Common myeloid progenitor, CD34-positive (primary cell): ENCODE results near the gene CLMP.
"Not testable (repeated sequence)": the region's sequence is repeated elsewhere in the genome, so short reads cannot be mapped to it uniquely, and the experiment has no call there.

Experiments
- CTCF ChIA-PET: fragments of 350-600 bp; sonication (Branson Sonifier 250); formaldehyde crosslinking; loops from one replicate; lab custom pipeline; 2021; ENCODE audit warnings: antibody characterized with exemption; lab: Charles Lee
- POLR2A ChIA-PET: fragments of 350-600 bp; sonication (Branson Sonifier 250); formaldehyde crosslinking; loops from one replicate; lab custom pipeline; 2021; ENCODE audit warnings: antibody characterized with exemption; lab: Charles Lee
- DNase-seq, 3 donors: peaks; one replicate each; pipeline versions ENCODE4 v3.0.0 to v3.0.0-alpha.2; 2013
- H3K27ac ChIP-seq, 2 experiments: 1 replicate in 1 of 2; 2 replicates in 1 of 2; pipeline ENCODE4 v1.7.0; 2013; ENCODE audit warnings: inconsistent platforms in 2 of 2, low read length in 2 of 2, mild to moderate bottlenecking in 2 of 2, low read depth in 1 of 2, moderate library complexity in 1 of 2; ENCODE audit not compliant: severe bottlenecking in 2 of 2, insufficient read depth in 1 of 2, poor library complexity in 1 of 2
- H3K27me3 ChIP-seq, 5 experiments: replicated peaks in 2 of 5; 1 replicate in 3 of 5; 2 replicates in 2 of 5; pipeline versions ENCODE4 v1.6.1 to v1.7.0; 2013; ENCODE audit warnings: low read length in 4 of 5, mild to moderate bottlenecking in 2 of 5, moderate library complexity in 2 of 5, inconsistent platforms in 1 of 5; ENCODE audit not compliant: insufficient read depth in 5 of 5, control insufficient read depth in 4 of 5
- H3K36me3 ChIP-seq, 4 experiments: 1 replicate in 2 of 4; 2 replicates in 2 of 4; pipeline versions ENCODE4 v1.6.1 to v1.7.0; 2013; ENCODE audit warnings: low read length in 3 of 4, control low read depth in 1 of 4, mild to moderate bottlenecking in 1 of 4; ENCODE audit not compliant: control insufficient read depth in 4 of 4, insufficient read depth in 4 of 4
- H3K4me1 ChIP-seq, 4 experiments: 1 replicate in 3 of 4; 2 replicates in 1 of 4; pipeline versions ENCODE4 v1.6.1 to v1.7.1; 2013; ENCODE audit warnings: low read length in 3 of 4, mild to moderate bottlenecking in 3 of 4, control low read depth in 1 of 4, inconsistent platforms in 1 of 4, moderate library complexity in 1 of 4; ENCODE audit not compliant: control insufficient read depth in 4 of 4, insufficient read depth in 4 of 4; ENCODE audit errors: control extremely low read depth in 1 of 4
- H3K4me3 ChIP-seq, 7 experiments: 1 replicate in 4 of 7; 2 replicates in 3 of 7; pipeline versions ENCODE4 v1.5.1 to v1.7.0; 2013; ENCODE audit warnings: mild to moderate bottlenecking in 7 of 7, low read length in 6 of 7, moderate library complexity in 6 of 7, inconsistent platforms in 2 of 7, low read depth in 2 of 7, control low read depth in 1 of 7; ENCODE audit not compliant: insufficient read depth in 4 of 7, control insufficient read depth in 1 of 7; ENCODE audit errors: extremely low read depth in 1 of 7
- H3K9me3 ChIP-seq, 5 experiments: 1 replicate in 4 of 5; 2 replicates in 1 of 5; pipeline versions ENCODE4 v1.6.1 to v1.7.1; 2013; ENCODE audit warnings: low read length in 4 of 5, mild to moderate bottlenecking in 2 of 5, inconsistent platforms in 1 of 5, low read depth in 1 of 5, moderate library complexity in 1 of 5; ENCODE audit not compliant: control insufficient read depth in 4 of 5, insufficient read depth in 2 of 5; ENCODE audit errors: control extremely low read depth in 1 of 5
- WGBS: methylation state at CpG from one replicate; pipeline ENCODE4 v1.1.5; 2013; ENCODE audit not compliant: insufficient coverage; 5-methylcytosine and 5-hydroxymethylcytosine counted together

CLMP gene

DNA sequence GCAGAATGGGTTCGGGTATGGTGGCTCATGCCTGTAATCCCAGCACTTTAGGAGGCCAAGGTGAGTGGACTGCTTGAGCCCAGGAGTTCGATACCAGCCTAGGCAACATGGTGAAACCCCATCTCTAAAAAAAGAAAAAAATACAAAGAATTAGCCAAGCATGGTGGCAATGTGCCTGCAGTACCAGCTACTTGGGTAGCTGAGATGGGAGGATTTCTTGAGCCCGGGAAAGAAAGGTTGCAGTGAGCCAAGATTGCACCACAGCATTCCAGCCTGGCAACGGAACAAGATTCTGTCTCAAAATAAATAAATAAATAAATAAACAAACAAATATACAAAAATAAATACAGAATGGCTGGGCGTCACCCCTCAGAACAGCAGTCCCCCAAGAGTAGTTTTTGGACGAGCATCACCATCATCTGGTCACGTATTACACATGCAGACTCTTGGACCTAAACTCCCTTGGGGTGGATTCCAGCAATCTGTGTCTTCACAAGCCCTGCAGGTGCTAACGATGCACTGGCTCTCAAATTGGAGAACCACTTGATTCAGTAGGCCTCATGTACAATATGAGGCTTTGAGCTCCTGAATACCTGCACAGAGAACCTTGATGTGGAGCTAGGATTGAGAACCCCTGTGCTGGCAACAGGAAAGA, 33.5 kb downstream of the CLMP start:
- 97% methylated on average over 6 of the region's 8 CpGs for WGBS
- H3K27ac ChIP-seq, result no peak overlapping the region
- H3K4me1 ChIP-seq, result peaks cover 0 to 18% (median 14%) of the 10 kb centered on the region in 4 experiments
- ChIA-PET POLR2A (no interaction called here), CTCF (interaction anchor here (1.0 to 1.6 kb wide), 3 partner anchors 8 to 13 kb away, joined by 3 to 6 read pairs (median 3); no protein-coding TSS in a partner anchor)
- no peaks in the 10 kb centered on the region for H3K27me3 ChIP-seq
- no peaks in the 10 kb centered on the region for H3K36me3 ChIP-seq
- no peak for DNase-seq
- H3K9me3 ChIP-seq, result no peaks in the 10 kb centered on the region
- H3K4me3 ChIP-seq, result no peak overlapping the region

DNA sequence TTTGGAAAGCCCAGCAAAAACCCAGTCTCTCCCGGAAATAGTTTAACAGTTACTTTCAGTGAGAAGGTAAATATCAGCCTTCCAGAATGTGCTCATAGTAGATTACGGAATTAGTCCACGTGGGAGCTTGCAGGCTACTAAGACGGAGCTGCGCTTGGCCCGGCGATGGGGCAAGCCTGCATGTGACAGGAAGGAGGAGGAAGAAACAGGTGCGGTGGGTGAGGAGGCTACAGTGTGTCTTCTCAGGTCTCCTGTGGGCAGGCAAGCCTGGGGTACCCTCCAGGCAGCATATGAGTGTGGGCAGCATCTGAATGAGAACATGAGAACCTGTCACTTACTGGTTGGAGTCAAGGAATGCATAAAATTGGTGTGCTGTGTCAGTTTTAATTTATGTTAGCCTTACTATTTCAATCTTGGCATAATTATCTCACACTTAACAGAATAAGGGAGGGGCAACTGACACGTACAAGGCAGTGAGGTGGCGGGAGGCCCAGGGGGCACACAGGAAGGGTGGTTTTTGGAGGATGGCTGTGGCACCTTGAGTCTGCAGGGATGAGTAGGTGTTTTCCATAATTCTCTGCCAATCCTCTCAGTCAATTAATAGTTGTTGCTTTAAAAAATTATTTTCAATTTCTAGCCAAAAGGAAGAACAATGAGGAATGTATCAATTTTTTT, 35.7 kb downstream of the CLMP start:
- peaks cover 0 to 5% (median 0%) of the 10 kb centered on the region in 5 experiments for H3K9me3 ChIP-seq
- peaks cover 0 to 18% (median 14%) of the 10 kb centered on the region in 4 experiments for H3K4me1 ChIP-seq
- POLR2A ChIA-PET, result no interaction called here
- H3K4me3 ChIP-seq, result no peak overlapping the region
- CTCF ChIA-PET, result no interaction called here
- peak in 2 of 3 donors; percentile 44 to 59 for DNase-seq
- 88% methylated on average over 5 of the region's 10 CpGs for WGBS
- H3K27ac ChIP-seq, result no peak overlapping the region
- no peaks in the 10 kb centered on the region for H3K27me3 ChIP-seq
- H3K36me3 ChIP-seq, result no peaks in the 10 kb centered on the region

DNA sequence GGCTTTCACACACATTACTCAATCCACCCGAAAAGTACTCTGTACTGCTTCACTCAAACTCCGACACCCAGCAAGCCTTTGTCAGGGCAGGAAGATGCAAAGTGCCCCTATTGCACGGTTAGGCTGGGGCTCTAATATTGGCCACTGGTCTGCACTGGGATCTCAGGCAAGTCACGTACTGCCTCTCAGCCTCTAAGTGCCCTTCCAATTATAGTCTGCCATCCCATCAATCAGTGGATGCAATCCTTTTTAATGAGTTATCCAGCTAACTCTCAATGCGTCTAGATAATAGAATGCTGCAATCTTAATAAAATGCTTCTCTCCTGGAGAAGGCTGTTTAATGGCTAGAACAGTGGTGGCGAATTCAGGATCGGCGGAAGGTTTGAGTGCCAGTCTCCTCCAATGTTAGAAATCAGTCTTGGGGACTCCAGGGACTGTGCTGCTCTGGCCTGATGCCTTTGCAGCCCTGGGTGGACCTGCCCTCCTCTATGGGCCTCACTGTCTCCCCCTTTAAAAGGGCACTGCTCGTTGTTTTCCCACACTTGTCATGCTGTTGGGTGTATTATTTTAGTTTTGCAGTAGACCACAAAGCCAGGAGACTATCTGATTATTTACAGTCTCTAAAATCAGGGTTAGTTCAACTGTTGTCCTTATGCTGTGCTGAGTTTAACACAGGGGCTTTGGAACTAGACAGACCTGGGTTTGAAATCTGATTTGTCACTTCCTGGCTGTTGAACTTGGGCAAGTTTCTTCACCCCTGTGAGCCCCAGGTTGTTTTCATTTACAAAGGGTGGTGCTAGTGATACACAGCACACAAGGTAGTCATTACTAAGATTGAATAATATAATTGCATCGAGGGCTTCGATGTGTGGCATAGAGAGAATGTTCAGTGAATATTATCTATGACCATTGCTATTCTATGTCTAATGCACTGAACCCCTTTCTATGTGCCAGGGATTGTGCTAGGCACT, 36.7 kb downstream of the CLMP start:
- Histone ChIP-seq H3K4me3 (no peak overlapping the region), H3K27ac (no peak overlapping the region), H3K36me3 (no peaks in the 10 kb centered on the region), H3K4me1 (peaks cover 0 to 18% (median 14%) of the 10 kb centered on the region in 4 experiments), H3K27me3 (no peaks in the 10 kb centered on the region), H3K9me3 (peaks cover 0 to 5% (median 0%) of the 10 kb centered on the region in 5 experiments)
- 82% methylated on average over 8 of the region's 11 CpGs for WGBS
- ChIA-PET POLR2A (no interaction called here), CTCF (no interaction called here)
- peak in 1 of 3 donors; percentile 4 for DNase-seq

DNA sequence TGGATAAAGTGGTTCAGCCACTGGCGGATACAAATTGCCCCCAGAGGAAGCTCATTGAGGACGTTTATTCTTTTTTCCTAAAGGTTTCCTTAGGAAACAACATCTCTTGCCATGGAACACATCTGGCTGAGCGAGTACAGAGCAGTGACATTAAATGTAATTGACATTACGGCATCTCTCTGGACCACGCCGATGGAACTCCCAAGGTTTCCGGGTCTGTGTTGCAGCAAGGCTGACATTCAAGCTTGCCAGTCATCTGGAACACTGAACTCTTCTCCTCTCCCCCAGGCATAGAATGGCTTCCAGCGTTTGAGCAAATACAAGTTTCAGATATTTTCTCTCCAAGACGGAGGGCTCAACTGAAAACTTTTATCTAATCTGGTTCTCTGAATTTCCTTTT, 42.1 kb downstream of the CLMP start:
- Histone ChIP-seq H3K36me3 (no peaks in the 10 kb centered on the region), H3K27me3 (no peaks in the 10 kb centered on the region), H3K9me3 (peaks cover 0 to 5% (median 0%) of the 10 kb centered on the region in 5 experiments), H3K4me1 (peaks cover 0 to 6% (median 2%) of the 10 kb centered on the region in 4 experiments), H3K4me3 (no peak overlapping the region), H3K27ac (no peak overlapping the region)
- no peak for DNase-seq
- ChIA-PET CTCF (interaction anchor here (0.7 to 1.3 kb wide), 3 partner anchors 10 to 97 kb away, joined by 3 to 6 read pairs (median 3); no protein-coding TSS in a partner anchor), POLR2A (interaction anchor here (0.6 kb wide), 1 partner anchor 23 kb away, joined by 3 read pairs; no protein-coding TSS in a partner anchor)
- 91% methylated on average over 8 of the region's 9 CpGs for WGBS

DNA sequence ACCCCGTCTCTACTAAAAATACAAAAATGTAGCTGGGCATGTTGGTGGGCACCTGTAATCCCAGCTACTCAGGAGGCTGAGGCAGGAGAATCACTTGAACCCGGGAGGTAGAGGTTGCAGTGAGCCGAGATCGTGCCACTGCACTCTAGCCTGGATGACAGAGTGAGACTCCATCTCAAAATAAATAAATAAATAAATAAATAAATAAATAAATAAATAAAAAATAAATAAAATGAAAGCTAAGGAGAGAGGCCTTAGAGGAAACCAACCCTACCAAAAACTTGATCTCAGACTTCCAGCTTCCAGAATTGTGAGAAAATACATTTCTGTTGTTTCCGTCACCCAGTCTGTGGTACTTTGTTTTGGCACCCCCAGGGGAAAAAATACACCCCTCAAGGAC, 42.7 kb downstream of the CLMP start:
- no CpG with 5 or more reads among the region's 5 CpGs for WGBS
- not testable (repeated sequence) for H3K4me3 ChIP-seq, H3K4me1 ChIP-seq, H3K9me3 ChIP-seq, DNase-seq, H3K27ac ChIP-seq, H3K27me3 ChIP-seq, H3K36me3 ChIP-seq
- ChIA-PET CTCF (interaction anchor here (1.3 kb wide), 1 partner anchor 10 kb away, joined by 6 read pairs; no protein-coding TSS in a partner anchor), POLR2A (interaction anchor here (0.6 kb wide), 1 partner anchor 15 kb away, joined by 4 read pairs; no protein-coding TSS in a partner anchor)

DNA sequence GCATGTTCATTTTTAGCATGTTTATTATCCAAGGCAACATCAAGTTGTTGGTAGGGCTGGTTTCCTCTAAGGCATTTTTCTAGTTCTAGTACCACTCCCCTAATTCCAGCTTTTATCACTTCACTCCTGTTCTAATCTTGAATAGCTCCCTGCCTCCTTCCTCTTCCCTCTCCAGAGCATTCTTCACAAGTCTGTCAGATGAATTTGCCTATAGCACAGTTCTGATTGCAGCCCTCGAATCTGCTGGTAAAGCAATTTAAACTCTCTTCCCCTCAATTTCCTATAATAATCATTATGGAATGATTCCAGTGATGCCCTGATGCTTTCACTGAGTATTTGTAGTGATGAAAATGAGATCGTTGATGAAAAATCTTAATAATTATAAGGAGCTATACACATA, 43.3 kb downstream of the CLMP start:
- H3K36me3 ChIP-seq, result no peaks in the 10 kb centered on the region
- CTCF ChIA-PET, result no interaction called here
- no peak for DNase-seq

More for the DNA sequence above, 43.3 kb downstream of the CLMP start:
- peaks cover 0 to 5% (median 0%) of the 10 kb centered on the region in 5 experiments for H3K9me3 ChIP-seq
- no peak overlapping the region for H3K4me3 ChIP-seq
- peaks cover 0 to 5% (median 0%) of the 10 kb centered on the region in 4 experiments for H3K4me1 ChIP-seq
- POLR2A ChIA-PET, result interaction anchor here (0.6 kb wide), 1 partner anchor 14 kb away, joined by 4 read pairs; no protein-coding TSS in a partner anchor
- H3K27ac ChIP-seq, result no peak overlapping the region
- H3K27me3 ChIP-seq, result no peaks in the 10 kb centered on the region
- WGBS, result no CpG with 5 or more reads among the region's 2 CpGs
